Retinal pigment epithelial cell (primary cell): ENCODE results near the gene ATG2B.

Source experiments
- DNase-seq: peaks from one replicate; pipeline ENCODE4 v3.0.0-alpha.2; 2010; ENCODE audit warnings: low read depth
- H3K4me3 ChIP-seq: 2 replicates; pipeline ENCODE4 v1.5.1; 2011; ENCODE audit warnings: mild to moderate bottlenecking, low read length, control low read depth, moderate library complexity
- CTCF ChIP-seq: conservative IDR thresholded peaks from 2 replicates; pipeline ENCODE4 v1.5.1; 2011; ENCODE audit warnings: low read depth, low read length, control low read depth, inconsistent platforms

The ATG2B gene

GRCh38 chr14:96263347-96264199 is 99.6 kb downstream of the ATG2B start:
- TF ChIP-seq CTCF = no peak
- no peak overlapping the region for H3K4me3 ChIP-seq
- DNase-seq = no peak

GRCh38 chr14:96261772-96262655 is 101.1 kb downstream of the ATG2B start:
- DNase-seq = no peak
- H3K4me3 ChIP-seq = no peak overlapping the region
- TF ChIP-seq CTCF = peak; percentile 8

- H3K4me3 ChIP-seq = no peak overlapping the region
- no peak for TF ChIP-seq CTCF
- no peak for DNase-seq
Measured at GRCh38 chr14:96261053-96261452, 102.1 kb downstream of the ATG2B start.

- TF ChIP-seq CTCF = no peak
- DNase-seq = no peak
Measured at GRCh38 chr14:96260341-96260821, 102.8 kb downstream of the ATG2B start.

GRCh38 chr14:96257900-96258299 is 105.2 kb downstream of the ATG2B start:
- no peak for TF ChIP-seq CTCF
- no peak for DNase-seq
- H3K4me3 ChIP-seq = no peak overlapping the region

More at GRCh38 chr14:96260341-96260821, 102.8 kb downstream of the ATG2B start:
- no peak overlapping the region for H3K4me3 ChIP-seq

- no peak overlapping the region for H3K4me3 ChIP-seq
- no peak for TF ChIP-seq CTCF
Measured at GRCh38 chr14:96257056-96257455, 106.1 kb downstream of the ATG2B start.

More at GRCh38 chr14:96257056-96257455, 106.1 kb downstream of the ATG2B start:
- no peak for DNase-seq
